Daoy (cell line): ENCODE data around the gene TRAPPC12. TPM values are rescaled to one million over a fixed set of nuclear protein-coding genes. Genes with fewer than 3 reads are reported as not detected.

Experiments used
- DNase-seq: peaks from one replicate; pipeline ENCODE4 v3.0.0-alpha.2; 2015; ENCODE audit warnings: low read depth
- total RNA-seq: library from RNA; depleted of rRNA; stranded (reverse); fragments of >200 nt; shearing (Covaris generic); gene quantifications from 2 replicates; pipeline ENCODE4 v1.2.3, GENCODE V29; 2014

TRAPPC12 gene
- total RNA-seq, 1 experiment from 2014 or later: 58.9 TPM

DNA sequence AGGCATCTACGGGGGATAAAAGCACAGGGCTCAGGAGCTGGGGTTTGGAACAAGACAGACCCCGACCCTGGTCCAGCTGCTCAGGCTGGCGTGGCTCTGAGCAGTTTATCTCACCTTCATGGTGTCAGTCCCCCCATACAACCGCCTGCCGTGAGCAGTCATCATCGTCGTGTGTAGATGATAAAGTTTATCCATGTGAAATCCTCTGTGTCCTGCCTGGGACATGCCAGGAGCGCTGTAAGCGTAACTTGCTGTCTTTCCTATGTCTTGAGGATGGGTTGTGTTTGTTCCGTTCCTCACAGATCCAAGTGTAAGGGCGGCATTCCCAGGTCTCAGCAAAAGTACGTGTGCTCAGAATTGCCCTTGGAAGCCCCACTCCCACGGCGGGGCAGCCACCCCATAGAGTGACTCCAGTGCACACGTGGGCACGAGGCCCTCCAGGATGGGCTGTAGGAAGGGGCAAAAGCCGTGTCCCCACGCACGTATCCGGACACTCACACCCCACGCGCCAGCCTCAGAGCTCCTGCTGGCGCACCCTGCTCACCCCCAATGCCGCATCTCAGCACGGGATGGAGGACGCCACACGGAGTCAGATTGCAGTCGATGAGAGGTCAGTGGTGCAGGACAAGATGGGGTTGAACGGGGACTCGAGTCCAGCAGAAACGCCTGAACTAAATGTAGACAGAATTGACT lies 88.9 kb downstream of the TRAPPC12 start:
- no peak for DNase-seq

DNA sequence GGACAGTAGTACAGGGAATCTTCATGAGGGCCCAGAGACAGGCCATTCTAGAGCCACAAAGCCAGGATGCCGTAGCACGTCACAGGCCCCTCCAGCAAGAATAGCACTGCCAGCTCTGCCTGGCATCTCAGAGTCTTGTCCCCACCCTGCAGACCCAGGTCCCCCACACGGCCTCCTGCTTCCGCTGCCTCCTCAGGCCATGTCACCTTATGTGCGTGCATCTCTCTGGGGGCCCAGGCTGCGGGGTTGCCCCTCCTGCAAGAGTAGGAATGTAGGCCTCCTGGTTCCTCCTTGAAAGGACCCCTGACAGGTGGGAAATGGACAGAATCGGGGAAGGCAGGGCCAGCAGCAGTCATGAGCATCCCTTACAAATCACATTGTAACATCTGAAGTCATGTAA lies 90.0 kb downstream of the TRAPPC12 start:
- DNase-seq: no peak

DNA sequence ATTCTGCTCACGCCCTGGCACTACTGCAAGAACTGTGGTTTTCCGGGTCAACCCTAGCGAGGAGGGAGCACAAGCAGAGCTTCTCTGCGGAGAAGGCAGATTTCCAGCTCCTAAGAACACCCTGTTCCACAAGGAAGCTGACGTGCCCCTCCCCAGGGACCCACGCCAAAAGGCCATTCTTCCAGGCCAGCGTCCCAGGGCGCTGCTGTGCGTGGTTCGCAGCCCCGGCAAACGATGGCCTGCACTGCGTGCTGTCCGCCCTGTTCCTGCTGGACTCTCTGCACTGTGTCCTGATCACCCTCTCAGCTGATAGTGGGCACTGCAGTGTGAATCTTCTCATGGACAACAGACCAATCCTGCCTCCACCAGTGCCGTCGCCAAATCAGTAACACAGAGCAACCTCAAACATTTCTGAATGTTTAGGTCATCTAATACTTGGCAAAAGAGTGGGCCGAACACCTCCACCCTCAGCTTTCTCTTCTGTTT lies 90.7 kb downstream of the TRAPPC12 start:
- DNase-seq: peak; percentile 69

DNA sequence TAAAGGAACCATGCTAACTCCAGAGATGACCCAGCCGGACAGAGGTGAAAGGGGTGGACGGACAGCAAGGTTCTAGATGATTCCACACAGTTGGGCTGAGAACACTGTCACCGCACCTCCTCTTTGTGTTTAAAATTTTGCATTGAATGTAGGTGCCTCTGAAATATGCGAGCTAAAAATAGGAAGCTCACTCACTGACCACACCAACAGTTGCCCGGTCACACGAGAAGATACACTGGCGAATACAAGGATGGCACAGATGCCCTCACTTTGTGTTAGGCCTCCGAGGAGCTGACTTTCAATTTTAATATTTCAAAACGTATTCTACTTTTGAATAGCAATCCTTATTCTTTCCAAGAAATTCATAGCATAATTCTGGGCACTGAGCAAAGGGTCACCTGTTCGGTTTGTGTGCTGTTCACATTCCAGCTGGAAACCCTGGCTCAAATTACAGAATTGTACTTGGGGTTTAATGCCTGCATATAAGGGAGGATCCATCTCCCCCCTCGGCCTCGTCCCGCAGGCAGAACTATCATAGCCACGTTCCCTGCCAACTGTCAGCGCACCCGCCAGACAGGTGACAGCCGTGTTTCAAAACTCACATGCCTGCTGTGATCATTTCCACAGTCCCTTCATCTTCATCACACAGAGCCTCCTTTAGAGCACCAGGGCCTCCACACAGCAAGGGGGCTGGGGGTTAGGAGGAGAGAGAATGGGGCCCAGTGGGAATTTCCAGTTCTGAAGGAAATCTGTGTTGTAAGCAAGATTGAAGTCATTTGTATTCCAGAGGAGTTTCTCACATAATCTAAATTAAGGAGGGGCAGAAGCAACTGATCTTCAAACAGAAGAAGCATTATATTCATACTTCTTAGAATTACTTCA lies 91.6 kb downstream of the TRAPPC12 start:
- no peak for DNase-seq

DNA sequence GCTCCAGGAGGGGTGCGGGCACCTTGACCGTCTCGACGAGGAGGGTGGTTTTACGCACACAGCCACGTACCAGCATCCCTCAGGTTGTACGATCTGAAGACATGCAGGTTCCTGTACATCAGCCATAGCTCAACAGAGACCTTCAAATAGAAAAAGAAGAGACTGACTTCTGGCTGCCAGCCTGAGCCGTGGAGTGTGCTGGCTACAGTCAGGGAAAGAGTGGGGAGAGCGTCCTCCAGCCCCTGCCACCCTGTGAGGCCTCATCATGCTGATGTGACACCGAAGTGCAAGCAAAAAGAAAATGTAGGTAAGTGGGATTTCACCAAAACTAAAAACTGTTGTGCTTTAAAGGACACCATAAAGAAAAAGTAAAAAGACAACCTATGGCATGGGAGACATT lies 92.8 kb downstream of the TRAPPC12 start:
- no peak for DNase-seq

DNA sequence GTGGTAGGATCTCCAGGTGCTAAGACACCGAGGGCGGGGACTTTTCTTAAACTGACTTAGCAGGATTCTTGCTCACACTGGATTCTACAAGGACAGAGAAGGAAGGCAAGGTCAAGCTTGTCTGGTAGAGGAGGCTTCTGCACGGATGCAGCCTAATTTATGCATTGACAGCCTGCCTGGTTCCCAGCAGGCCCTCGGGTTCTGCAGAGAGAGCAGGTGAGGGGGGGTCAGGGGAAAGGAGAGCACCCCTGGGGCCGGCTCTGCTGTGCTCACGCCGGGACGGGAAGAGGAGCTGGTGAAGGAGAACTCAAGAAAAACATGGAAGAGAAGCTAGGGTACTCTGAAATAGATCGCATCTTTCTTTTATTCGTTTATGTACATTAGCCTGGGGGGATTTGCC lies 93.5 kb downstream of the TRAPPC12 start:
- DNase-seq: no peak

DNA sequence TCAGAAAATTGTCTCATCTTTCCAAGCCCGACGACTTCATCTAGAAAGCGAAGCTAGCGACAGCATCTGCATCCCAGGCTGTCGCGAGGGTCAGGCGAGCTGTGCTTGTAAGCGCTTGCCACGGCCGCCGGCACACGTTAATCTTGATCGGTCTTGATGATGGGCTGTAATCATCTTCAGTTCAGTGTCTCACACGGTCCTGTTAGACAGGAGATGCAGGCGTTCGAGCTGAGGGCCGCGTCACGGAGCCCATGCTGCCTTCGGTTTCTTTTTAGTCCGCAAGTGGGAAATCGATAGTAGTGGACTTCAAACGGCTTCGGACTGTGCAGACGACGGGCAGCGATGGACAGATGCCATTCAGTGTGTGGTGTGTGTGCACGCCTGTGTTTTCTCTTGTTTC lies 96.3 kb downstream of the TRAPPC12 start:
- no peak for DNase-seq

DNA sequence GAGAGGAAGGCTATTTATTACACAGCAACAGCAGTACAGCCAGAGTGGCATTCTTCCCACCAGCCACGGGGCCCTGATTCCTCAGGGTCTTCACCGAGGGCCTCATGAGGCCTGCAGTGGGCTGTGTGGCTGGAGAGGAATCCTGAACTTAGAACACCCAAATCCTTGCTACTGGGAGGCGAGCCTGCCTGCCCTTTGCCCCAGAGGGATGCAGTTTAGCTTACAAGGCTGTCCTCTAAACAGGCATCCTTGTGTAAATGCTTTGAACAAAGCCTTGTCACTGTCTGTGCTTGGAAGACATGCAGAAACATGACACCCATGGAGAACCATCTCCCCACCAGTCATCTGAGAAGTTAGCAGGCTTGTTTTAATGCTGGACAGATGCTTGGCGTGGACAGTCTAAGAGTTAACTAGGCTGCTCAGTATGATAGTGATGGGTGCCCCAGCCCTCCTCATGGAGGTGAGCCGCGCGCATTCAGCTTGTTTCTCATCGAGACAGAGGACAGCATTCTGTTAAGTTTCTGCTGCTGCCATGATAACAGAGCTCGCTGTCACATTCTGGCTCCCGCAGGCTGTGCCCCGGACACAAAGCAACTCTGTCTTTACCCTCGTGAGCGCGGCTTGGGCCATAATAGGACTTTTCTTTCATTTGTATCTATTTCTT lies 97.0 kb downstream of the TRAPPC12 start:
- no peak for DNase-seq

DNA sequence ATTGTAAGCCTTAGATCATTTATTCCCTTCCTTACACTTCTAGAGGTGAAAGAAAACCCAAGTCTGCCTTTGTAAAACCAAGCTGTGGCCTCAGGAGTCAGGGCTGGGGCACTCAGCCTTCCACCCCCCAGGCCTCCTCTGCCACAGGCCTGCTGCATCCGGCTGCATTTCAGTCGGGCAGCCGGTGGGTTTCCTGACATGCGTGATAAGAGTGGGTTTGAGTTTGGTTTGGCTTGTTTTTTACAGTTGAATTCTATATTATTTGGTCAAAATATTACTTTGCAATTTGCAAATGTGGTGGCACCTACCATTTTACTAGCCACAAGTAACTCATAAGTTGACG lies 97.5 kb downstream of the TRAPPC12 start:
- DNase-seq: no peak

DNA sequence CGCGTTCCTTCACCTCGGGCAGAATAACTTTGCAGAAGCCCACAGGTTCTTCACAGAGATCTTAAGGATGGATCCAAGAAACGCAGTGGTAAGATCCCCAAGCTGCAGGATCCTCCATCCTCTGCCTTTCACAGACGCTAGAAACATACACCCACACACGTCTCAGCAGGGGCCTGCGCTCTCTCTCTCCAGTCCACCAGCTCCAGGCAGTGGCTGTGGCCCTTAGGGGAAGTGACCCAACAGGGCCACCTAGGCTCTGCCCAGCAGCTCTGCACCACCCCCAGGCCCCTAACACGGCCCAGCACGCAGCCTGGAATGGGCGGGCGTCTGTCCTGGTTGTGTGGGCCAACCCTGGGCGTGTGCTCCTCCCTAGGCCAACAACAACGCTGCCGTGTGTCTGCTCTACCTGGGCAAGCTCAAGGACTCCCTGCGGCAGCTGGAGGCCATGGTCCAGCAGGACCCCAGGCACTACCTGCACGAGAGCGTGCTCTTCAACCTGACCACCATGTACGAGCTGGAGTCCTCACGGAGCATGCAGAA lies 99.4 kb downstream of the TRAPPC12 start:
- no peak for DNase-seq

DNA sequence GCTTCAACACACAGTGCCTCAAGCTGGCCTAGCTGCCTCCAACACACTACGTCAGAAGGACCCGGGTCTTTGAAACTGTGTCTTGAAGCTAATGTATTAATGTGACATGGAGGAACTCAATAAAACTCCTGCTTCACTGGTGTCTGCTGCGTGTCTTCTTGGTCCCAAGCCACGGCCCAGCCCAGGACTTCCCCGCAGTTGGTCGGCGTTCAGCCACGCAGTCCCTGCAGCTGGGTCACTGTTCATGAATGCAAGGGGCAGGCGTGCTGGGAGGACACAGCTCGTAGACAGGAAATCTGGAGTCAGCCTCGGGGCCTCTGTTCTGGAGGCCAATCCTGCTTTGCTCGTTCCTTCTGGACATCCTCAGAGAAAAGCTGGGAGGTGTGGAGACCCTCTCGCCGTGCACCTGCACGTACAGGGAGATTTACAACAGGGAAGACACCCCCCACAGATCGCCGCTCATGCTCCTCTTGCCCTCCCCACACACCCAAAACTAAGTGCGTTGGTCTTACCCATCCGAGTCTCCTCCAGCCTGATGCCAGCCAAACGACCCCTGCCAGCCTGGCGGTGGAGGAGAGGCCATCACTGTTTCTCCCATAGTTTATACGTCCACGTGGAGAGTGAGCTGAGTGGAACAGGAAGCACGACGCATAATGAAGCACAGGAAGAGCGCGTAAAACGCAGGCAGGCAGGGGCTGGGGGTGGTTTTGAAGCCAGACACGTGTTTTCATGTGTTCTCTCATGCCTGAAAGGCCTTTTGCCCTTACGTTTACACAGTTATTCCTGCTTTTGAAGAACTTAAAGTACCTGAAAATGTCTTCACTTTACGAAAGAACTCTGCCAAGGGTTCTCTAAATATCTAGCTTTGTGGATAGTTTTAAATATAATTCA lies 100.2 kb downstream of the TRAPPC12 start:
- no peak for DNase-seq

DNA sequence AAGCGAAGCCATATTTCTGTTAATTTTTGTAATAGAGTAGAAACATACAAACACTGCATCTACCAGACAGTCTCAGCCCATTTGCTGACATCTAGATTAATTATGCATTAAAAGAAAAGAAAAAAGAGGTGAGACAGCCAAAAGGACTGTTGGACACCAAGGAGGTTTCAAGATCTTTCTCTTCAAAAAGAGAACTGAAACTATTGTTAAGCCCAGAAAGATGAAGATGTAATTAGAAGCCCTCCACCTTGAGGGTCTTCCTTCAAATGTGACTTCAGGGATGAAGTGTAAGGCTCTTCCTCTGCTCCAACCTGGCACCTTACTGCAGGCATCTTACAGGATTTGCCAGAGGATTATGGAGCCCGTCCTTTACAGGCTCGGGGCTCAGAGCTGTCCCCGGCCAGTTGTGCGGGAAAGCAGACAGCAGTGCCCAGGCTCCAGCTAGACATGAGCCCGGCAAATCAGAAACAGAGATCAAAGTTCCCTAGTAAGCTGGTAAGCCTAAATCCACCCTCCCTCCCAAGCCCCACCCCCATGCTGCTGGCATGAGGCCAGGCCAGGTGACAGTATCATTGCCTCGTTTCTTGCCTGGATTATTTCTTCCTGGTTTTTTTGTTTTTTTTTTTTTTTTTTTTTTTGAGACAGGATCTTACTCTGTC lies 101.0 kb downstream of the TRAPPC12 start:
- DNase-seq: no peak

DNA sequence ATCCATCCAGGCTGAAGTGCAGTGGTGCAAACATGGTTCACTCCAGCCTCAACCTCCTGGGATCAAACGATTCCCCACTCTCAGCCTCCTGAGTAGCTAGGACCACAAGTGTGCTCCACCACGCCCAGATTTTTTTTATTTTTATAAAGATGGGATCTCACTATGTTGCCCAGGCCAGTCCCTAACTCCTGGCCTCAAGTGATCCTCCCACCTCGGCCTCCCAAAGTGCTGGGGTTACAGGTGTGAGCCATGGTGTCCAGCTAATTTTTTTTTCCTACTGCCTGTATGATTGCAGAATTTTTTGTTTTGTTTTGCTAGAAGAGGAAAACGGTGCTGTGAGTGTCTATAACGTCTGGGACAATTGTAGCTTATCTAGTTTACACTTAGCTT lies 101.5 kb downstream of the TRAPPC12 start:
- no peak for DNase-seq

DNA sequence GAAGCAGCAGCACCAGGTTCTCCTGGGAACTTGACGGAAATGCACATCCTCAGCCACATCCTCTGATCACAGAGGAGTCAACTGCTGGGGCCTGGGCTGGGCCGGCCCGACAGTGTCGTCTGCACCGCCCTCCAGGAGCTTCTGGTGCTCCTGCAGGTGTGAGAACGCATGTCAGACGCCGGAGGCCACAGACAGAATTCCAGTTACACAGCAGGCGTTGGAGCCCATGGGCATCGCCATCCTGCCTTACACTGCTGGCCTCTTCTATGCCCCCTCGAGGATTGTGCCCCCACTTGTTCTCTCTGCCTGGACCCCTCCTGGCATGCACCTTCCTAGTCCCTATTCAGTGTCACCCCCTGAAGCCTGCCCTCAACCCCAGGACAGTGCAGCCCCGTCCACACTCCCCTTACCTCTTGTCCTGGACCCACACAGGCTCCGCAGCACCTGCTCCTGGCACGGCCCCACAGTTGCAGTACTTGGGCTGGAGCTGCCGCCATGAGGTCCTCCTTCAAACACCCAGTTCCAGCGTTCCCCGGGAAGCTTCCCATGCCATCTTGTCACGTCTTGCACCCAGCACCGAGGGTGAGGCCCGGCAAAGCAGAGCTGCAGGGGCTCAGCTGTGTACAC lies 102.4 kb downstream of the TRAPPC12 start:
- DNase-seq: no peak

DNA sequence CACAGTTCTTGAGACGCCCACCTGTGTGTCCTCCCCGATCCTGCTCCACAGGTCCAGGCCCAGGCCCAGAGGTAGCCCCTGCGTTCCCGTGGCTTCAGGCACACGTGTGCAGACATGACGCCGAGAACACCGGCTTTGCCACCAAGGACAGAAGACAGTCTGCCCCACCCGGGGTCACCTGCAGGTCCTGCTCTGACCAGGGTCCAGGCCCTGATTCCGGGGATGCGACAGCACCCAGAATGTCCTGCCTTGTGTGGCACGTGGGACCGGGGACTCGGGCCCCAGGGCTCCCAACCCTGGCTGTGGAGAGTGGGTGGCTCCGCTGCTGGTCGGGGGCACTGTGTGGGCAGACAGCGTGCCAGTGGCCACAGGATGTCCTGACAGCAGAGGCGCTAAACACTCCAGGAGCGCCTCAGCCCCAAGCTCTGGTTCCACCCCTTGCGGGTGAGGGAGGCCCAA lies 102.9 kb downstream of the TRAPPC12 start:
- DNase-seq: no peak

DNA sequence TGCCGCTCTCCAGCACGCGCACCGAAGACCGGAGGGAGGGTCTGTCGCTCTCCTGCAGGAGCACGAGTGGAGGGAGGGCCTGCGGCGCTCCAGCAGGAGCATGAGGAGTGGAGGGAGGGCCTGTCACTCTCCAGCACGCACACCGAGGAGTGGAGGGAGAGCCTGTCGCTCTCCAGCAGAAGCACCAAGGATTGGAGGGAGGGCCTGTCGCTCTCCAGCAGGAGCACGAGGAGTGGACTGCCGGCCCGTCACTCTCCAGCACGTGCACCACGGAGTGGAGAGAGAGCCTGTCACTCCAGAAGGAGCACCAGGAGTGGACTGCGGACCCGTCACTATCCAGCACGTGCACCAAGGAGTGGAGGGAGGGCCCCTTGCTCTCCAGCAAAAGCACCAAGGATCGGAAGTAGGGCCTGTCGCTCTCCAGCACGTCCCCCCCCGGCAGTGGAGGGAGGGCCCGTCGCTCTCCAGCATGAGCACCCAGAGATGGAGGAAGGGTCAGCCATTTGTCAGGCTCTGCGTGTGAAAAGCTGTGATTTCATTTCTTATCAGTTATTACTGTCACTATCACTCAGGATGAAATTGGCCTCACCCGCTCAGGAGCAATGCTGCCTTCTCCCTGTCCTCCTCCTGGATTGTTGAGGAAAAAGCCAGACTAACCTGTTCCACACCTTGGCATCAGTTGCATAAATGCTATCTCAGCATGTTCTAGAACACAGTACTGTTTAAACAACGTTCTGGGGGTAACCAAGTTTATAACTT lies 103.9 kb downstream of the TRAPPC12 start:
- no peak for DNase-seq

DNA sequence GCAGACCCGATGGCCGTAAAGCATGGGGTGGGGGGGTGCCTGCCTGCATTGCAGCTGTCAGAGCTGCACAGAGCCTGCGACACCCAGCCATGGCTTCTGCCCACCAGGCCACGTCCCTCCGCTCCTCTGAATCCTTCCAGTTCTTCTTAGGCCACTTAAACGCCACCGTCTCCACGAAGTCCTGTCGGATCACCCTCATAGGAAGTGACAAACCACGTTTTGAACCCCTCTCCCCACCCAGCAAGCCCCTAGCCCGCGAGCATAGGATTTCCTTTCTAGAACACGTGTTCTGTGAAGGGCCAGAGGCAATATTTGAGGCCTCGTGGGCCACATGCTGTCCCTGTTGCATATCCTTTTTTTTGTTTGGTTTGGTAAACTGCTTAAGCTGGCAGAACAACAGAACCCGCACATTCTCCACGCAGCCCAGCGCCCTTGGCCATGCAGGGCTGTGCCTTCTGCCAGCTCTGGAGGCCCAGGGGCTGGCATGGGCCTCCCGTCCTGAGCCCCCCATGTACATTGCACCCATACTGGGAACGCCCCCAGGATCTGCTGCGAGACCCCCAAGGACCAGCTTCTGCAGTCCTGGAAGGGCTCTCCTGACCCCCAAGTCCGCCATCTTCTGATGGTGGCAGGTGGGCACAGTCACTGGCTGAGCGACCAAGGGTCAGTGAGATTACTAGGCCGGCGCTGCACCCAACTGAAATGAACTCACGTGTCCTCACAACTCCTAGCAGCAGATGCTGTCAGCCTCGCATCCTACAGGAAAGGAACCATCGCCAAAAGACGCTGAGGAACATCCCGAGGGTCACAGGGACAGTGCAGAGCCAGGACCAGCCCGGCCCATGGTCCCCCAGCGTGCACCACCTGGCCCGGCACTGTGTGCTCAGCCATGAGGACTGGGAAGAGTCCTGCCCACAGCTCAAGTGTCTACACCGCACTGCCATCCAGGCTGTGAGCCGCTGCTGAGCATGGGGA lies 104.8 kb downstream of the TRAPPC12 start:
- DNase-seq: no peak

DNA sequence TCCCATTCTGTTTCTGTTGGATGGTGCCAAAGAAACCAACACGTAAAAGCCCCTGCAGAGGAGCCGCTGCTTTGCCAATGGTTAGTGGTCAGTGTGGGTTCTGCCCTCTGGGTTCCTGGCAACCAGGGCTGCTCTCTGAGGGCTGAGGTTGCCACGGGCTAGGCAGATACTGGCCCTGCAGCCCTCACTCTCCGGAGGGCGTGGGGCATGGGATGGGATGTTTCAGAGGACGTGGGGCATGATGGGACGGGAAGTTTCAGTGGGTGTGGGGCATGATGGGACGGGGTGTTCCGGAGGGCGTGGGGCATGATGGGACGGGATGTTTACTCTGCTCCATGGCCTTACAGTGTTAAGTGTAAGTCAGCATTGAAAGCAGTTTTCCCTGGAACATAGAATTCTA lies 105.7 kb downstream of the TRAPPC12 start:
- no peak for DNase-seq
